GM12878 (cell line): ENCODE data around the gene ITGA7. TPM values are rescaled to one million over a fixed set of nuclear protein-coding genes. Genes with fewer than 3 reads are reported as not detected.
A peak's percentile ranks its signal among the peaks of the same experiment; 100 is the strongest.

Source experiments
- ATAC-seq: fragments of 200-7000 bp; cut with Tn5 transposase; 3 replicates; pipeline ENCODE4 v1.9.1; 2020; ENCODE audit warnings: mild to moderate bottlenecking, moderate library complexity
- BruUV-seq: library from RNA; stranded (reverse); fragments of 400-500 nt; replicated peaks from 2 replicates; lab custom pipeline; 2021; lab: Mats Ljungman, UMichigan
- CTCF ChIA-PET: fragments of 300-600 bp; sonication (Branson Sonifier 250); formaldehyde crosslinking; extraction: SDS; loops from one replicate; lab custom pipeline; 2021; ENCODE audit warnings: inconsistent platforms; lab: Yijun Ruan, JAX
- POLR2A ChIA-PET: fragments of 350-600 bp; formaldehyde crosslinking; extraction: SDS; loops from one replicate; lab custom pipeline; 2021; ENCODE audit warnings: inconsistent platforms; lab: Charles Lee
- RAD21 ChIA-PET: fragments of 300-600 bp; sonication (Branson Sonifier 250); formaldehyde crosslinking; loops from one replicate; lab custom pipeline; 2023; ENCODE audit warnings: antibody characterized with exemption; ENCODE audit not compliant: unreplicated experiment; lab: Charles Lee
- SMC1A ChIA-PET: fragments of 300-600 bp; sonication (Branson Sonifier 250); formaldehyde crosslinking; loops from one replicate; lab custom pipeline; 2023; ENCODE audit not compliant: unreplicated experiment, uncharacterized antibody; lab: Charles Lee
- DNase-seq: peaks from one replicate; pipeline ENCODE4 v3.0.0-alpha.2; 2011; ENCODE audit warnings: low read depth, low spot score
- FAIRE-seq: peaks from 3 replicates; lab custom pipeline; 2011; peaks lifted over from hg19 to GRCh38; lab: Jason Lieb, UNC
- H2AFZ ChIP-seq: 2 replicates; pipeline ENCODE4 v1.6.0; 2011; ENCODE audit warnings: low read depth, low read length, control low read depth; ENCODE audit not compliant: control insufficient read depth
- H3K27ac ChIP-seq: 2 replicates; pipeline ENCODE4 v1.5.1; 2011; ENCODE audit warnings: control low read depth; ENCODE audit not compliant: control insufficient read depth, insufficient read depth
- H3K27me3 ChIP-seq, 2 experiments: replicated peaks in 1 of 2; 2 replicates each; pipeline versions ENCODE4 v1.6.0 to v1.6.1; 2011; ENCODE audit warnings: low read length in 1 of 2; ENCODE audit not compliant: control insufficient read depth in 2 of 2, insufficient read depth in 2 of 2
- H3K36me3 ChIP-seq, 2 experiments: 2 replicates each; pipeline ENCODE4 v1.5.1; 2011; ENCODE audit warnings: low read length in 1 of 2; ENCODE audit not compliant: control insufficient read depth in 2 of 2, insufficient read depth in 2 of 2
- H3K4me1 ChIP-seq: 2 replicates; pipeline ENCODE4 v1.6.1; 2011; ENCODE audit warnings: mild to moderate bottlenecking, low read length, moderate library complexity, mixed read lengths; ENCODE audit not compliant: control insufficient read depth, insufficient read depth
- H3K4me2 ChIP-seq: 2 replicates; pipeline ENCODE4 v1.6.0; 2011; ENCODE audit warnings: control low read depth; ENCODE audit not compliant: control insufficient read depth, insufficient read depth
- H3K4me3 ChIP-seq: fragments of 200-600 bp; sonication (generic); 2 replicates; pipeline ENCODE4 v1.5.1; 2016
- H3K79me2 ChIP-seq: 2 replicates; pipeline ENCODE4 v1.6.0; 2011; ENCODE audit warnings: low read length; ENCODE audit not compliant: control insufficient read depth, insufficient read depth
- H3K9ac ChIP-seq: 2 replicates; pipeline ENCODE4 v1.8.0; 2011; ENCODE audit warnings: low read length, control low read depth, mixed read lengths; ENCODE audit not compliant: control insufficient read depth, insufficient read depth
- H3K9me3 ChIP-seq: replicated peaks from 3 replicates; pipeline ENCODE4 v1.5.1; 2011; ENCODE audit warnings: mild to moderate bottlenecking, low read length; ENCODE audit not compliant: control insufficient read depth, insufficient read depth
- H4K20me1 ChIP-seq: 2 replicates; pipeline ENCODE4 v1.6.0; 2011; ENCODE audit not compliant: control insufficient read depth, insufficient read depth
- CBX5 ChIP-seq: sonication (generic); IDR thresholded peaks from 2 replicates; pipeline ENCODE4 v1.6.1; 2016; ENCODE audit warnings: low read depth, moderate library complexity, mild to moderate bottlenecking, inconsistent platforms
- E4F1 ChIP-seq: fragments of 450-650 bp; IDR thresholded peaks from 2 replicates; pipeline ENCODE4 v1.6.1; 2018; ENCODE audit warnings: borderline replicate concordance, mild to moderate bottlenecking; ENCODE audit not compliant: partially characterized antibody
- MXI1 ChIP-seq: fragments of 150-350 bp; IDR thresholded peaks from 2 replicates; pipeline ENCODE4 v1.6.1; 2011; ENCODE audit warnings: low read depth, mild to moderate bottlenecking, inconsistent platforms, low read length, improper control_type of control experiment
- POLR2AphosphoS2 ChIP-seq: IDR thresholded peaks from 2 replicates; pipeline ENCODE4 v1.6.1; 2011; ENCODE audit warnings: low read depth, mild to moderate bottlenecking, low read length, improper control_type of control experiment, moderate library complexity
- POU2F2 ChIP-seq: IDR thresholded peaks from 3 replicates; pipeline ENCODE4 v1.6.1; 2011; ENCODE audit warnings: low read depth, mild to moderate bottlenecking, low read length, borderline replicate concordance
- RUNX3 ChIP-seq: IDR thresholded peaks from 2 replicates; pipeline ENCODE4 v1.6.1; 2012; ENCODE audit warnings: low read length, inconsistent platforms
- STAT1 ChIP-seq: fragments of 450-650 bp; conservative IDR thresholded peaks from 2 replicates; pipeline ENCODE4 v1.6.1; 2014; ENCODE audit warnings: antibody characterized with exemption, mild to moderate bottlenecking
- YBX1 ChIP-seq: fragments of 450-650 bp; IDR thresholded peaks from 2 replicates; pipeline ENCODE4 v1.6.1; 2016; ENCODE audit warnings: antibody characterized with exemption
- WGBS: methylation state at CpG from one replicate; pipeline ENCODE4 v1.1.6; 2016; ENCODE audit warnings: low lambda C conversion rate; ENCODE audit not compliant: insufficient replicate concordance, insufficient coverage; ENCODE audit errors: missing lambda C conversion rate; 5-methylcytosine and 5-hydroxymethylcytosine counted together
- in situ Hi-C: fragments of 300-500 bp; cut with MboI; formaldehyde crosslinking; loops from 9 replicates; pipeline ENCODE4 v1.14.3; 2018; ENCODE audit warnings: mixed read lengths
- intact Hi-C: fragments of 100-400 bp; cut with micrococcal nuclease; formaldehyde crosslinking; loops from one replicate; pipeline ENCODE4 v1.14.2; 2022; ENCODE audit not compliant: unreplicated experiment
- polyA plus RNA-seq, 11 experiments: library from polyadenylated mRNA; depleted of rRNA in 4 of 11; unstranded in 6 of 11; stranded (reverse) in 5 of 11; fragments of >200 nt; fragmentation: Nextera tagmentation in 4 of 11; fragmentation: Illumina TruSeq in 1 of 11; extraction: Ambion mirVana in 4 of 11; extraction: Trizol in 1 of 11; gene quantifications; 1 replicate in 1 of 11; 2 replicates in 10 of 11; pipeline versions ENCODE4 v1.2.1 to v1.2.3, GENCODE V29; 2011 to 2016; ENCODE audit warnings: inconsistent platforms in 2 of 11, missing spikeins in 2 of 11, low read depth in 1 of 11
- total RNA-seq, 4 experiments: library from RNA; depleted of rRNA in 3 of 4; stranded (reverse); fragments of >200 nt in 3 of 4; fragmentation: Illumina TruSeq in 1 of 4; extraction: Trizol in 1 of 4; gene quantifications; 2 replicates each; pipeline versions ENCODE4 v1.2.1 to v1.2.3, GENCODE V29; 2013 to 2021

ITGA7 gene
- total and polyA plus RNA-seq, 10 of the 15 experiments (the other 5 are each of a cell fraction or from before 2014, with no cell fraction given): 0.18 to 5.1 (median 1.5) TPM

- H3K4me3 ChIP-seq: no peak overlapping the region
- DNase-seq: no peak
- no peak overlapping the region for H2AFZ ChIP-seq
- RAD21 ChIA-PET: no interaction called here
- H3K27ac ChIP-seq: no peak overlapping the region
- intact Hi-C loops: no loop called here
- peaks cover 8% of the 10 kb centered on the region; the same call in 2 of the 3 replicates for H3K9me3 ChIP-seq
- POLR2A ChIA-PET: no interaction called here
- TF ChIP-seq CBX5: no peak
- peak; percentile 34; the same call in 1 of the 2 replicates for TF ChIP-seq RUNX3
- CTCF ChIA-PET: no interaction called here
- no peak overlapping the region for H3K4me2 ChIP-seq
- in situ Hi-C loops: no loop called here
- H3K9ac ChIP-seq: no peak overlapping the region
- 15% methylated on average over 3 of the region's 3 CpGs for WGBS
- H3K27me3 ChIP-seq: no peaks in the 10 kb centered on the region
- ATAC-seq: peak; percentile 18; the same call in 1 of the 3 replicates
- H3K79me2 ChIP-seq: no peaks in the 10 kb centered on the region
- H4K20me1 ChIP-seq: no peaks in the 10 kb centered on the region
- no peaks in the 10 kb centered on the region for H3K36me3 ChIP-seq
- H3K4me1 ChIP-seq: no peaks in the 10 kb centered on the region
- SMC1A ChIA-PET: no interaction called here
- no peak for FAIRE-seq
- BruUV-seq: no TSS peak
Observed at GRCh38 chr12:55652352-55652751, 55.4 kb downstream of the ITGA7 start.

GRCh38 chr12:55651299-55651683 is 56.4 kb downstream of the ITGA7 start:
- no peaks in the 10 kb centered on the region for H3K27me3 ChIP-seq
- H3K9ac ChIP-seq: no peak overlapping the region
- no peaks in the 10 kb centered on the region for H3K36me3 ChIP-seq
- H3K9me3 ChIP-seq: peaks cover 8% of the 10 kb centered on the region; the same call in 2 of the 3 replicates
- DNase-seq (no peak), ATAC-seq (no peak), FAIRE-seq (no peak)
- POLR2A ChIA-PET: no interaction called here
- in situ Hi-C loops (no loop called here), intact Hi-C loops (no loop called here)
- no peaks in the 10 kb centered on the region for H3K79me2 ChIP-seq
- CTCF ChIA-PET: no interaction called here
- no peak overlapping the region for H3K27ac ChIP-seq
- no peak for TF ChIP-seq STAT1
- TF ChIP-seq POU2F2: no peak
- no peak for TF ChIP-seq MXI1
- TF ChIP-seq POLR2AphosphoS2: no peak
- TF ChIP-seq E4F1: no peak
- TF ChIP-seq YBX1: no peak
- TF ChIP-seq RUNX3: no peak
- SMC1A ChIA-PET: interaction anchor here (0.8 kb wide), 1 partner anchor 37 kb away, joined by 3 read pairs; no protein-coding TSS in a partner anchor
- RAD21 ChIA-PET: no interaction called here
- H3K4me3 ChIP-seq: no peak overlapping the region
- 37% methylated on average over 5 of the region's 5 CpGs for WGBS
- H3K4me2 ChIP-seq: no peak overlapping the region
- no peak overlapping the region for H2AFZ ChIP-seq
- no TSS peak for BruUV-seq
- peaks cover 4% of the 10 kb centered on the region for H3K4me1 ChIP-seq
- no peaks in the 10 kb centered on the region for H4K20me1 ChIP-seq
